GM18907 (cell line): ENCODE measurements around the gene C9orf43.
"Not testable (repeated sequence)": the region's sequence is repeated elsewhere in the genome, so short reads cannot be mapped to it uniquely, and the experiment has no call there.

Source experiments
- ATAC-seq: cut with Tn5 transposase; IDR thresholded peaks from one replicate; pipeline ENCODE4 v1.9.1; 2021; ENCODE audit warnings: mild to moderate bottlenecking, moderate library complexity; ENCODE audit not compliant: unreplicated experiment

Gene C9orf43

GRCh38 chr9:113410207-113410864 is at the start of gene C9orf43, which contains the start of gene POLE3:
C9orf43 (plus strand) TSS chr9:113410747; CDS start chr9:113413494, 2,747 bp downstream.
POLE3 (minus strand) TSS chr9:113410675; CDS start chr9:113410293, 382 bp downstream.
- ATAC-seq, result peak; percentile 92

GRCh38 chr9:113361304-113362018 is 49.1 kb upstream of the C9orf43 start:
- ATAC-seq, result no peak

- ATAC-seq, result no peak
Observed at GRCh38 chr9:113363336-113363735, 47.2 kb upstream of the C9orf43 start.

GRCh38 chr9:113364951-113365350 is 45.6 kb upstream of the C9orf43 start:
- no peak for ATAC-seq

- ATAC-seq, result not testable (repeated sequence)
Observed at GRCh38 chr9:113365652-113366051, 44.9 kb upstream of the C9orf43 start.

- ATAC-seq, result no peak
Observed at GRCh38 chr9:113368348-113368981, 42.1 kb upstream of the C9orf43 start.

- no peak for ATAC-seq
Observed at GRCh38 chr9:113368982-113369854, 41.3 kb upstream of the C9orf43 start.

- ATAC-seq, result no peak
Observed at GRCh38 chr9:113369855-113370140, 40.7 kb upstream of the C9orf43 start.

- no peak for ATAC-seq
Observed at GRCh38 chr9:113370806-113371325, 39.7 kb upstream of the C9orf43 start.

- ATAC-seq, result no peak
Observed at GRCh38 chr9:113372059-113372458, 38.5 kb upstream of the C9orf43 start.

- no peak for ATAC-seq
Observed at GRCh38 chr9:113373256-113373655, 37.3 kb upstream of the C9orf43 start.

GRCh38 chr9:113373676-113374392 is 36.7 kb upstream of the C9orf43 start:
- no peak for ATAC-seq

GRCh38 chr9:113375057-113376023 is 35.2 kb upstream of the C9orf43 start:
- ATAC-seq, result no peak

- ATAC-seq, result peak; percentile 82
Observed at GRCh38 chr9:113376634-113377567, 33.6 kb upstream of the C9orf43 start, which contains the start of gene HDHD3. HDHD3 (minus strand) TSS chr9:113376986; CDS start chr9:113374354, 2,632 bp downstream.

- ATAC-seq, result not testable (repeated sequence)
Observed at GRCh38 chr9:113379094-113379828, 31.3 kb upstream of the C9orf43 start.

GRCh38 chr9:113379829-113380210 is 30.7 kb upstream of the C9orf43 start:
- not testable (repeated sequence) for ATAC-seq

GRCh38 chr9:113380869-113381378 is 29.6 kb upstream of the C9orf43 start:
- ATAC-seq, result peak; percentile 66
